Measurements from ENCODE around the gene ZNF473.
"Not testable (repeated sequence)": the region's sequence is repeated elsewhere in the genome, so short reads cannot be mapped to it uniquely, and the experiment has no call there.

ZNF473 gene

DNA sequence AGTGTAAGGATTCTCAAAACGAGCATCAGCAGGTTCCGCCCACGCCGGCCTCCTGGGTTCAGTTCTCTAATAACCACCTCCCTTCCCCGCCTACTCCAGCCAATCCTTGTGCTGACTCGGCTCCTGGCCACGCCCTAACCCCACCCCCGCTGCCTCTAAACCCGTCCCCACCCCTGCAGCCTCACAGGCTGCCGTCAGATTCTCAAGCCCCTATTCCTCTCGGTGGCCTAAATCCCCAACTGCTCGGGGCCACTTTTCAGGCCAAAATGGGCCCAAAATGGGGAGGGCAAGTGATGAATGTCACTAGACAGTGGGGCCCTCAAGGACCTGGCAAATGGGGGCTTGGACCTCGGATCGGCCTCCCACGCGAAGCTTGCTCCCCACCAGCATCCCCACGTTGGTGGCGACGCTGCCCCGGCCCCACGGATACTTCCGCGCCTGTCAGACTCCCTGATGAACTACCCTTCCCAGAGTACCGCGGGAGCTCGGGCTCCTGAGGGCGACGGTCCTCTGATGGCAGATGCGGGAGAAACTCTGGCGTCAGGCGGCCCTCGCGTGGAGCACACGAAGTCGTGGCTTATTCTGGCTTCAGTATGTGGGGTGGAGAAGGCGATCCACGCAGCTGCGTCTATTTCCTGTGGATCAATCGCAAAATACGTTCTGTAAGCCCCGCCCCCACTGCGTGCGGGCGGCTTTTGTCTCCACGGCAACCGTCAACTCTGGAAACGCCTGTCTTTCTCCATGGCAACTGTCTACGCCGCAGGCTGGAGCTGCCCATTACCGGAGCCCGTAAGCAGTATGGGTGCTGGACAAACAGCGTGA lies 24.8 kb downstream of the ZNF473 start:
- H3K9me3 ChIP-seq (ENCODE audit: control insufficient read depth, low read length), result peaks cover 47% of the 10 kb centered on the region
- H3K27ac ChIP-seq (ENCODE audit: low read depth, low read length, severe bottlenecking), result no peak overlapping the region
- peaks cover 32% of the 10 kb centered on the region for H3K36me3 ChIP-seq (ENCODE audit: control insufficient read depth, insufficient read depth, low read length)
- H3K4me3 ChIP-seq (ENCODE audit: extremely low read depth, insufficient read depth, low read length, poor library complexity, severe bottlenecking), result no peak overlapping the region
- 79 to 83% methylated on average over 33 to 47 of the region's 52 CpGs for WGBS, 2 experiments (ENCODE audit: insufficient coverage in 2 of 2)
- H3K4me1 ChIP-seq (ENCODE audit: control insufficient read depth, insufficient read depth, low read length, poor library complexity, severe bottlenecking), result no peaks in the 10 kb centered on the region

DNA sequence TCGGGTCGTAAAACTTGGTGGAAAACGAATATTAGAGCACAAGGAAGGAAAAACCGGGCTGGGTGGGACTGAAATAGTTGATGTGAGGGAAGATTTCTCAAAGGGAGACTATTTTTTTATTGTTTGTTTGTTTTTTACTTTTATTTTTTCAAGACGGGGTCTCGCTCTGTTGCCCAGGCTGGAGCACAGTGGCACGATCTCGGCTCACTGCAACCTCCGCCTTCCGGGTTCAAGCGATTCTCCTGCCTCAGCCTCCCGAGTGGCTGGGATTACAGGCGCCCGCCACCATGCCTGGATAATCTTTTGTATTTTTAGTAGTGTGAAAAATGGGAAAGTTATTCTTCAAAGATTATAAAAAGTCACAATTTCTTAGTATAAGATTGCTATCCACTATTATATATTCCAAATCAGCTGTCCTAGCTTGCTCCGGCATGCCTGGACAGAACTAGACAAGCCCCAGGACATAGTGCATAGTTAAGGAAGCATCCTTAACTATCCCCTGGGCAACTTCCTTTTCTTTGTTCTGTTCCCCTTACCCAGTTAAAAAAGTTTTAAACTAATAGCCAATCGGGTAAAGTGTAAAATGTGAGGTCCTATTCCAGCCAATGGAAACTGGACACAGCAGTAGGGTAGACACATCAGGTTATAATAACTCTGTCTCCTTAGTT lies 25.6 kb downstream of the ZNF473 start:
- H3K4me3 ChIP-seq (ENCODE audit: extremely low read depth, insufficient read depth, low read length, poor library complexity, severe bottlenecking); H3K4me1 ChIP-seq (ENCODE audit: control insufficient read depth, insufficient read depth, low read length, poor library complexity, severe bottlenecking); H3K27ac ChIP-seq (ENCODE audit: low read depth, low read length, severe bottlenecking): not testable (repeated sequence)
- Histone ChIP-seq H3K36me3 (ENCODE audit: control insufficient read depth, insufficient read depth, low read length) (peaks cover 25% of the 10 kb centered on the region), H3K9me3 (ENCODE audit: control insufficient read depth, low read length) (peaks cover 39% of the 10 kb centered on the region)
- 89% methylated on average over 10 to 13 of the region's 16 CpGs for whole genome bisulfite sequencing, 2 experiments (ENCODE audit: insufficient coverage in 2 of 2)

DNA sequence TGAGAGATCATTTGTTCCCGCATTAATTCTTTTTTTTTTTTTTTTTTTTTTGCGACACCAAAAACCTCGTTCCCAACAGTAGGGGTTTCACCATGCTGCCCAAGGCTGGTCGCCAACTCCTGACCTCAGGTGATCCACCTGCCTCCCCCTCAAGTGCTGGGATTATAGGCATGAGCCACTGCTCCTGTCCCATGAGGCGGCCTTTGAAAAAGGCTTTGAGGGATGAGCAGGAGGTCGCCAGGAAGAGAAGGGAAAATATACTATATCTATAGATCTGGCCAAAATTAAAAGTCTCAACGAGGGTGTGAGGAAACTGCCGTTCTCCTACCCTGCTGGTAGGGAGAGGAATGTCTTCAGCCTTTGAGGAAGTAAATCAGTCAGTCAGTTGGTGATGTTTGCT lies 26.2 kb downstream of the ZNF473 start:
- WGBS, 2 experiments (ENCODE audit: insufficient coverage in 2 of 2), result 75 to 83% methylated on average over 3 to 5 of the region's 8 CpGs
- Histone ChIP-seq H3K36me3 (ENCODE audit: control insufficient read depth, insufficient read depth, low read length) (peaks cover 19% of the 10 kb centered on the region), H3K9me3 (ENCODE audit: control insufficient read depth, low read length) (peaks cover 33% of the 10 kb centered on the region), H3K4me3 (ENCODE audit: extremely low read depth, insufficient read depth, low read length, poor library complexity, severe bottlenecking) (no peak overlapping the region), H3K27ac (ENCODE audit: low read depth, low read length, severe bottlenecking) (no peak overlapping the region), H3K4me1 (ENCODE audit: control insufficient read depth, insufficient read depth, low read length, poor library complexity, severe bottlenecking) (no peaks in the 10 kb centered on the region)

DNA sequence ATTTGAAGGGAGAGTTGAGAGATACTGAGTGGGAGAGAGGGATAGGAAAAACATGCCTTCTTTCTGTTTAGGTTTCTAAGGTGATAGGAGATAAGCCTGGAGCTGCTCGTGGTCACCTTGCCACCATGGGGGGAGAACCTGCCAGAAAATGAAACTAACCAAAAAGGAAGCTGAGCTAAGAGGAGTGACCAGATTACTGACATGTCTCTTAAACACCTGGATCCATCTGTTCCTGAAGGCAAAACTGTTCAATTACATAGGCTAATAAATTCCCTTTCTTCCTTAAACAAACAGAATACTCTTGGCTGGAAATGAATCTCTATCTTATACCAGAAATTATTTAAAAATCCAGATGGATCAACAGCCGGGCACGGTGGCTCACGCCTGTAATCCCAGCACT lies 27.3 kb downstream of the ZNF473 start:
- Histone ChIP-seq H3K36me3 (ENCODE audit: control insufficient read depth, insufficient read depth, low read length) (peaks cover 7% of the 10 kb centered on the region), H3K27ac (ENCODE audit: low read depth, low read length, severe bottlenecking) (no peak overlapping the region), H3K4me3 (ENCODE audit: extremely low read depth, insufficient read depth, low read length, poor library complexity, severe bottlenecking) (no peak overlapping the region), H3K9me3 (ENCODE audit: control insufficient read depth, low read length) (peaks cover 24% of the 10 kb centered on the region), H3K4me1 (ENCODE audit: control insufficient read depth, insufficient read depth, low read length, poor library complexity, severe bottlenecking) (no peaks in the 10 kb centered on the region)
- WGBS, 2 experiments (ENCODE audit: insufficient coverage in 2 of 2), result 75% methylated on average over 2 of the region's 4 CpGs; no CpG with 5 or more reads in 1 of the 2 experiments

DNA sequence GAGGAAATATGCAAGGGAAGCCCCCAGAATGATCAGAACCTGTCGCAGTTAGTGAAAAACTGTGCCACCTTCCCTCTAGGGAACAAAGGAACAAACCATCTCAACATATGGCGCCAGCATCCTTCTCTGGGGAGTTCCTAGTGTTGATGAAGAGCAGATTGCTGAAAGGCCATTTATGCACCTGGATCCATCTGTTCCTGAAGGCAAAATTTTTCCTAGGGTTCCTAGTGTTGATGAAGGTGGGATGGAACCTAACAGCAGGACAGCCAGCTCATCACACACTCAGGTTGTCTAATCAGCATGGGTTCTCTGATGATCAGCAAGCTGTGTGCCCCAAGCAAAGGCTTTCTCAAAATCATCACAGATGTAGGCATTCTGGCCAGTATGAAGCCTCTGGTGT lies 32.6 kb downstream of the ZNF473 start:
- Histone ChIP-seq H3K4me1 (ENCODE audit: control insufficient read depth, insufficient read depth, low read length, poor library complexity, severe bottlenecking) (no peaks in the 10 kb centered on the region), H3K36me3 (ENCODE audit: control insufficient read depth, insufficient read depth, low read length) (no peaks in the 10 kb centered on the region), H3K9me3 (ENCODE audit: control insufficient read depth, low read length) (peaks cover 37% of the 10 kb centered on the region), H3K4me3 (ENCODE audit: extremely low read depth, insufficient read depth, low read length, poor library complexity, severe bottlenecking) (no peak overlapping the region), H3K27ac (ENCODE audit: low read depth, low read length, severe bottlenecking) (no peak overlapping the region)
- WGBS, 2 experiments (ENCODE audit: insufficient coverage in 2 of 2), result 76% methylated on average over 2 of the region's 2 CpGs; no CpG with 5 or more reads in 1 of the 2 experiments

DNA sequence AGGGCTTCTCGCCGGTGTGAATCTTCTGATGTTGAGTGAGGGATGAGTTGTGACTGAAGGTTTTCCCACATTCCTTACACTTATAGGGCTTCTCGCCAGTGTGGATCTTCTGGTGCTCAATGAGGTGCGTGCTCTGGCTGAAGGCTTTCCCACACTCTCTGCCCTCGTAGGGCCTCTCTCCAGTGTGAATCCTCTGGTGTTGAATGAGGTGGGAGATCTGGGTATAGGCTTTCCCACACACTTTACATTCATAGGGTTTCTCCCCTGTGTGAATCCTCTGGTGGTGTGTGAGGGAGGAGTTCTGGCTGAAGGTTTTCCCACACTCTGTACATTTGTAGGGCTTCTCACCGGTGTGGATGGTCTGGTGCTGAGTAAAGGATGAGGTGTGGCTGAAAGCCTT lies 33.2 kb downstream of the ZNF473 start:
- Histone ChIP-seq H3K4me3 (ENCODE audit: extremely low read depth, insufficient read depth, low read length, poor library complexity, severe bottlenecking) (no peak overlapping the region), H3K27ac (ENCODE audit: low read depth, low read length, severe bottlenecking) (no peak overlapping the region), H3K36me3 (ENCODE audit: control insufficient read depth, insufficient read depth, low read length) (no peaks in the 10 kb centered on the region), H3K9me3 (ENCODE audit: control insufficient read depth, low read length) (peaks cover 37% of the 10 kb centered on the region), H3K4me1 (ENCODE audit: control insufficient read depth, insufficient read depth, low read length, poor library complexity, severe bottlenecking) (no peaks in the 10 kb centered on the region)
- WGBS, 2 experiments (ENCODE audit: insufficient coverage in 2 of 2), result 100% methylated on average over 1 of the region's 6 CpGs

DNA sequence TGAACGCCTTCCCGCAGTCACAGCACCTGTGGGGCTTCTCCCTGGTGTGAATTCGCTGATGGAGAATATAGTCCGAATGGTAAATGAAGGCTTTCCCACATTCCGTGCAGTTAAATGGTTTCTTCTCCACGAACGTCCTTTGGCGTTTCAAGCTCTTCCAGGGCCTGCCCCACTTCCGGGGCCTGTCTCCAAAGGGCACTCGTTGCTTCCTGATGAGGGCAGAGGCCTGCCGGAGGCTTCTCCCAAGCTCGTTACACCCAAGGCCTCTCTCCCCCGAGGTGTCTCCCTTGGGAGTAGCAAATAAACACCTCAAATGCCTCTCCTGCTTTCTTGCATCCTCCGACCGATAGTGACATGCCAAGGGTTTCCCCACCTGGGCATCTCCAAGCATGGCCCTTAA lies 34.3 kb downstream of the ZNF473 start:
- WGBS, 2 experiments (ENCODE audit: insufficient coverage in 2 of 2), result 72 to 79% methylated on average over 15 of the region's 15 CpGs
- H3K4me1 ChIP-seq (ENCODE audit: control insufficient read depth, insufficient read depth, low read length, poor library complexity, severe bottlenecking), result no peaks in the 10 kb centered on the region
- no peaks in the 10 kb centered on the region for H3K36me3 ChIP-seq (ENCODE audit: control insufficient read depth, insufficient read depth, low read length)
- H3K27ac ChIP-seq (ENCODE audit: low read depth, low read length, severe bottlenecking), result no peak overlapping the region
- peaks cover 34% of the 10 kb centered on the region for H3K9me3 ChIP-seq (ENCODE audit: control insufficient read depth, low read length)
- no peak overlapping the region for H3K4me3 ChIP-seq (ENCODE audit: extremely low read depth, insufficient read depth, low read length, poor library complexity, severe bottlenecking)

DNA sequence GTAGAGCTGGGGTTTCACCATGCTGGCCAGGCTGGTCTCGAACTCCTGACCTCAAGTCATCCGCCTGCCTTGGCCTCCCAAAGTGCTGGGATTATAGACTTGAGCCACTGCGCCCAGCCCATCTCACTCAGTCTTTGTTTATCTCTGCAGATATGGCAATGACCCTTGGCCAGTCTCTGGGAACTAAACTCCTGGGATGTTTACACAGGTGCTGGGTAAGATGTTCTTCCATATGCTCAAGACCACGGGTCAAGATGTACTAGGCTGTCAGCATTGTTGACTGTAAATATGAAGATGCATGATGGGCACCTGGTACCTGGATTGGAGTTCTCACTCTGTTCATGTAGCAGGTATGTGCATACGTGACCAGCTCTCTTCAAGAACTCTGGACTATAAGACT lies 35.8 kb downstream of the ZNF473 start:
- Histone ChIP-seq H3K4me1 (ENCODE audit: control insufficient read depth, insufficient read depth, low read length, poor library complexity, severe bottlenecking) (no peaks in the 10 kb centered on the region), H3K36me3 (ENCODE audit: control insufficient read depth, insufficient read depth, low read length) (no peaks in the 10 kb centered on the region), H3K27ac (ENCODE audit: low read depth, low read length, severe bottlenecking) (no peak overlapping the region), H3K9me3 (ENCODE audit: control insufficient read depth, low read length) (peaks cover 33% of the 10 kb centered on the region), H3K4me3 (ENCODE audit: extremely low read depth, insufficient read depth, low read length, poor library complexity, severe bottlenecking) (no peak overlapping the region)
- WGBS, 2 experiments (ENCODE audit: insufficient coverage in 2 of 2), result 68 to 81% methylated on average over 3 to 4 of the region's 5 CpGs

DNA sequence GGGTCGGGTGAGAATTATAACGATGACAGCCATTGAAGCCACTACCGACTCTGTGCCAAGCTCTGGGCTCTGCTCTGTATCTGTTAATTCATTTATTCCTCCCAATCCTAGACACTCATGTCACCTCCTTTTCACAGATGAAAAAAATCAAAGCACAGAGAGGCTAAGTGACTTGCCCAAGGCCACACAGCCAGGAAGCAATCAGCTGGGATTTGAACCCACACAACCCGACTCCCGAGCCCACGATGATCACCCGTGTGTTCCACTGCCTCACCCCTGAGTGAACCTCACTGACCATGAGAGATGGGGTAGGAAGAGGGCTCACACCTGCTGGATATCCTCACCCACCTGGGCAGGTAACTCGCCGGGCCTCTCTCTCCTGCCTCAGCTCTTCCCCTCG lies 40.1 kb downstream of the ZNF473 start:
- Histone ChIP-seq H3K4me1 (ENCODE audit: control insufficient read depth, insufficient read depth, low read length, poor library complexity, severe bottlenecking) (no peaks in the 10 kb centered on the region), H3K9me3 (ENCODE audit: control insufficient read depth, low read length) (peaks cover 16% of the 10 kb centered on the region), H3K36me3 (ENCODE audit: control insufficient read depth, insufficient read depth, low read length) (no peaks in the 10 kb centered on the region), H3K27ac (ENCODE audit: low read depth, low read length, severe bottlenecking) (no peak overlapping the region), H3K4me3 (ENCODE audit: extremely low read depth, insufficient read depth, low read length, poor library complexity, severe bottlenecking) (no peak overlapping the region)
- whole genome bisulfite sequencing, 2 experiments (ENCODE audit: insufficient coverage in 2 of 2), result 80% methylated on average over 6 of the region's 10 CpGs; no CpG with 5 or more reads in 1 of the 2 experiments

DNA sequence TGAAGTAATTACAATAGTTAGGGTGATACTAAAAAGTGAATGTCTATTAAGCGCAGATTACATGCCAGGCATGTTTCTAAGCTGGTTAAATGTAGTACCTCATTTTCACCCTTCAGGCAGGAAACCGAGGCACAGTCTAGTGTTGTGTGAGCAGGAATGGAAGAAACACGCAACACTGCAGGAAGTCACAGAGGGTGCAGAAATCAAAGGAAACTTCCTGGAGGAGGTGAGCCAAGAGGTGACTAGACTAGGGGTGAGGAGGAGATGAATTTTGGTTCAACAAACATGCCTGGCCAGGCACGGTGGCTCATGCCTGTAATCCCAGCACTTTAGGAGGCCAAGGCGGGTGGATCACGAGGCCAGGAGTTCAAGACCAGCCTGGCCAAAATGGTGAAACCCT lies 41.8 kb downstream of the ZNF473 start:
- WGBS, 2 experiments (ENCODE audit: insufficient coverage in 2 of 2), result 65 to 85% methylated on average over 3 to 6 of the region's 6 CpGs
- Histone ChIP-seq H3K4me1 (ENCODE audit: control insufficient read depth, insufficient read depth, low read length, poor library complexity, severe bottlenecking) (no peaks in the 10 kb centered on the region), H3K27ac (ENCODE audit: low read depth, low read length, severe bottlenecking) (no peak overlapping the region), H3K36me3 (ENCODE audit: control insufficient read depth, insufficient read depth, low read length) (no peaks in the 10 kb centered on the region), H3K9me3 (ENCODE audit: control insufficient read depth, low read length) (peaks cover 10% of the 10 kb centered on the region), H3K4me3 (ENCODE audit: extremely low read depth, insufficient read depth, low read length, poor library complexity, severe bottlenecking) (no peak overlapping the region)

DNA sequence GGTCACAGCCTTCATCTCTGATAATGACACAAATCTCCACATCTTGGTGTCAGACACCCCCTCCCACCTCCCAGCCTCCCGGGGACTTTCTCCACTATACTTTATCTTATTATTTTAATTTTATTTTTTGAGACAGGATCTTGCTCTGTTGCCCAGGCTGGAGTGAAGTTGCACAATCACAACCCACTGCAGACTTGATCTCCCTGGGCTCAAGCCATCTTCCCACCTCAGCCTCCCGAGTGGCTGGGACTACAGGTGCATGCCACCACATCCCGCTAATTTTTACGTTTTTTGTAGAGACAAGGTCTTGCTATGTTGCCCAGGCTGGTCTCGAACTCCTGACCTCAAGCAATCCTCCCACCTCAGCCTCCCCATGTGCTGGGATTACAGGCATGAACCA lies 42.6 kb downstream of the ZNF473 start:
- H3K4me1 ChIP-seq (ENCODE audit: control insufficient read depth, insufficient read depth, low read length, poor library complexity, severe bottlenecking); H3K4me3 ChIP-seq (ENCODE audit: extremely low read depth, insufficient read depth, low read length, poor library complexity, severe bottlenecking); H3K36me3 ChIP-seq (ENCODE audit: control insufficient read depth, insufficient read depth, low read length); H3K27ac ChIP-seq (ENCODE audit: low read depth, low read length, severe bottlenecking): not testable (repeated sequence)
- WGBS, 2 experiments (ENCODE audit: insufficient coverage in 2 of 2), result 60% methylated on average over 4 of the region's 5 CpGs
- H3K9me3 ChIP-seq (ENCODE audit: control insufficient read depth, low read length), result peaks cover 12% of the 10 kb centered on the region
